Type B pancreatic cell (in vitro differentiated cells): Measurements from ENCODE around the gene BARHL1. TPM values are rescaled to one million over a fixed set of nuclear protein-coding genes. Genes with fewer than 3 reads are reported as not detected.

Experiments
- DNase-seq: peaks from one replicate; pipeline ENCODE4 v3.0.0; 2021; ENCODE audit warnings: mixed read lengths; ENCODE audit not compliant: unreplicated experiment; ENCODE audit errors: extremely low spot score
- H3K27ac Mint-ChIP-seq: 2 replicates; pipeline ENCODE4 v1.8.0; 2021; ENCODE audit warnings: mild to moderate bottlenecking, mixed read lengths
- H3K27me3 Mint-ChIP-seq: 2 replicates; pipeline ENCODE4 v1.8.0; 2021; ENCODE audit warnings: mixed read lengths
- H3K36me3 Mint-ChIP-seq: 2 replicates; pipeline ENCODE4 v1.8.0; 2021; ENCODE audit warnings: mixed read lengths
- H3K4me1 Mint-ChIP-seq: one replicate; pipeline ENCODE4 v1.8.0; 2021; ENCODE audit warnings: mixed read lengths; ENCODE audit not compliant: unreplicated experiment
- H3K4me3 Mint-ChIP-seq: 2 replicates; pipeline ENCODE4 v1.8.0; 2021; ENCODE audit warnings: mild to moderate bottlenecking, mixed read lengths
- H3K9me3 Mint-ChIP-seq: 2 replicates; pipeline ENCODE4 v1.8.0; 2021; ENCODE audit warnings: mixed read lengths
- CTCF ChIP-seq: fragments of 200-600 bp; sonication (generic); conservative IDR thresholded peaks from 2 replicates; pipeline ENCODE4 v1.5.0; 2021; ENCODE audit warnings: antibody characterized with exemption, mild to moderate bottlenecking
- total RNA-seq: library from RNA; stranded (reverse); gene quantifications from 2 replicates; pipeline ENCODE4 v1.2.1, GENCODE V29; 2021; ENCODE audit warnings: low replicate concordance

Gene BARHL1
- total RNA-seq, 1 donor from 2014 or later = 0.14 TPM

- H3K36me3 Mint-ChIP-seq = peaks cover 21% of the 10 kb centered on the region
- no peak for TF ChIP-seq CTCF
- H3K4me1 Mint-ChIP-seq = peaks cover 4% of the 10 kb centered on the region
- H3K9me3 Mint-ChIP-seq = no peaks in the 10 kb centered on the region
- DNase-seq = no peak
- no peak overlapping the region for H3K27ac Mint-ChIP-seq
- no peak overlapping the region for H3K4me3 Mint-ChIP-seq
- peaks cover 15% of the 10 kb centered on the region for H3K27me3 Mint-ChIP-seq
Measured at GRCh38 chr9:132597073-132597775, 14.8 kb downstream of the BARHL1 start.

GRCh38 chr9:132600326-132600984, 18.0 kb downstream of the BARHL1 start:
- no peak overlapping the region for H3K4me3 Mint-ChIP-seq
- H3K9me3 Mint-ChIP-seq = no peaks in the 10 kb centered on the region
- no peak for DNase-seq
- no peaks in the 10 kb centered on the region for H3K4me1 Mint-ChIP-seq
- no peak overlapping the region for H3K27ac Mint-ChIP-seq
- peaks cover 28% of the 10 kb centered on the region for H3K36me3 Mint-ChIP-seq
- no peaks in the 10 kb centered on the region for H3K27me3 Mint-ChIP-seq
- TF ChIP-seq CTCF = no peak

GRCh38 chr9:132602207-132602606, 19.8 kb downstream of the BARHL1 start:
- TF ChIP-seq CTCF = no peak
- no peak for DNase-seq
- H3K9me3 Mint-ChIP-seq = no peaks in the 10 kb centered on the region
- H3K4me1 Mint-ChIP-seq = no peaks in the 10 kb centered on the region
- H3K27ac Mint-ChIP-seq = no peak overlapping the region
- no peaks in the 10 kb centered on the region for H3K27me3 Mint-ChIP-seq
- no peak overlapping the region for H3K4me3 Mint-ChIP-seq
- peaks cover 29% of the 10 kb centered on the region for H3K36me3 Mint-ChIP-seq

GRCh38 chr9:132605387-132605786, 23.0 kb downstream of the BARHL1 start:
- no peak for TF ChIP-seq CTCF
- H3K27ac Mint-ChIP-seq = no peak overlapping the region
- no peaks in the 10 kb centered on the region for H3K27me3 Mint-ChIP-seq
- no peaks in the 10 kb centered on the region for H3K4me1 Mint-ChIP-seq
- no peaks in the 10 kb centered on the region for H3K9me3 Mint-ChIP-seq
- H3K36me3 Mint-ChIP-seq = peaks cover 31% of the 10 kb centered on the region
- H3K4me3 Mint-ChIP-seq = no peak overlapping the region
- no peak for DNase-seq

GRCh38 chr9:132606066-132606465, 23.7 kb downstream of the BARHL1 start:
- Mint-ChIP-seq H3K4me1 (no peaks in the 10 kb centered on the region), H3K36me3 (peaks cover 26% of the 10 kb centered on the region), H3K4me3 (no peak overlapping the region), H3K27me3 (no peaks in the 10 kb centered on the region), H3K9me3 (no peaks in the 10 kb centered on the region), H3K27ac (no peak overlapping the region)
- TF ChIP-seq CTCF = no peak
- DNase-seq = no peak
